Transverse colon (tissue), 4 donors: Measurements from ENCODE around the gene IFNL2. TPM values are rescaled to one million over a fixed set of nuclear protein-coding genes. Genes with fewer than 3 reads are reported as not detected.

ENCODE experiments used
- DNase-seq: peaks from one replicate; pipeline ENCODE4 v3.0.0-alpha.2; 2019
- H3K27ac ChIP-seq, 4 donors: fragments of 200-600 bp; sonication (generic); 2 replicates each; pipeline ENCODE4 v1.5.1; 2016 to 2018; ENCODE audit warnings: inconsistent platforms in 4 of 4
- H3K27me3 ChIP-seq: fragments of 200-600 bp; sonication (generic); 2 replicates; pipeline ENCODE4 v1.5.1; 2017; ENCODE audit warnings: inconsistent platforms
- H3K36me3 ChIP-seq, 4 donors: fragments of 200-600 bp; sonication (generic); 2 replicates each; pipeline ENCODE4 v1.5.1; 2017 to 2019; ENCODE audit warnings: inconsistent platforms in 4 of 4
- H3K4me1 ChIP-seq, 4 donors: fragments of 200-600 bp; sonication (generic); 2 replicates each; pipeline ENCODE4 v1.5.1; 2017 to 2020; ENCODE audit warnings: inconsistent platforms in 4 of 4
- H3K4me3 ChIP-seq, 4 donors: fragments of 200-600 bp; sonication (generic); 1 replicate in 1 of 4; 2 replicates in 3 of 4; pipeline versions ENCODE4 v1.5.1 to v1.6.1; 2017 to 2019; ENCODE audit warnings: inconsistent platforms in 4 of 4
- H3K9me3 ChIP-seq, 2 donors: fragments of 200-600 bp; sonication (generic); 2 replicates each; pipeline ENCODE4 v1.5.1; 2017 to 2019; ENCODE audit warnings: inconsistent platforms in 2 of 2
- EP300 ChIP-seq: sonication (generic); formaldehyde crosslinking; IDR thresholded peaks from one replicate; pipeline ENCODE4 v1.6.1; 2017; ENCODE audit warnings: antibody characterized with exemption, low read depth
- POLR2A ChIP-seq: fragments of 450-650 bp; IDR thresholded peaks from one replicate; pipeline ENCODE4 v1.6.1; 2016; ENCODE audit warnings: antibody characterized with exemption, mild to moderate bottlenecking, moderate library complexity
- POLR2AphosphoS5 ChIP-seq, 3 donors: sonication (generic); formaldehyde crosslinking; IDR thresholded peaks; one replicate each; pipeline ENCODE4 v1.6.1; 2016; ENCODE audit warnings: antibody characterized with exemption in 3 of 3
- WGBS, 2 donors: methylation state at CpG; one replicate each; pipeline ENCODE4 v1.1.5; 2018; ENCODE audit warnings: low coverage in 1 of 2; 5-methylcytosine and 5-hydroxymethylcytosine counted together
- in situ Hi-C, 4 donors: fragments of 200-750 bp; cut with MboI; loops; one replicate each; pipeline versions ENCODE4 v1.15.0 to v1.15.1; 2017; ENCODE audit warnings: low sequenced_read_pairs in 3 of 4, low pct_ligation_motif_present in 1 of 4, low pct_unique_long_range_greater_than_20kb in 1 of 4
- intact Hi-C: fragments of 100-400 bp; cut with DNase I; formaldehyde crosslinking; loops from one replicate; pipeline ENCODE4 v1.15.1; 2023; ENCODE audit warnings: low total_unique reads
- total RNA-seq, 4 donors: library from RNA; depleted of rRNA; stranded (reverse); fragments of >200 nt; gene quantifications; one replicate each; pipeline ENCODE4 v1.1.0, GENCODE V29; 2016
- TF ChIP-seq, protein P1 (sequence below), 5 experiments: fragments of 200-600 bp in 3 of 5; fragments of 450-650 bp in 2 of 5; sonication (generic) in 3 of 5; IDR thresholded peaks; 1 replicate in 2 of 5; 2 replicates in 3 of 5; pipeline ENCODE4 v1.5.1; 2016 to 2017; ENCODE audit warnings: antibody characterized with exemption in 5 of 5, inconsistent platforms in 3 of 5, mild to moderate bottlenecking in 2 of 5, moderate library complexity in 1 of 5

The IFNL2 gene
- total RNA-seq, 4 donors from 2014 or later: not detected

DNA sequence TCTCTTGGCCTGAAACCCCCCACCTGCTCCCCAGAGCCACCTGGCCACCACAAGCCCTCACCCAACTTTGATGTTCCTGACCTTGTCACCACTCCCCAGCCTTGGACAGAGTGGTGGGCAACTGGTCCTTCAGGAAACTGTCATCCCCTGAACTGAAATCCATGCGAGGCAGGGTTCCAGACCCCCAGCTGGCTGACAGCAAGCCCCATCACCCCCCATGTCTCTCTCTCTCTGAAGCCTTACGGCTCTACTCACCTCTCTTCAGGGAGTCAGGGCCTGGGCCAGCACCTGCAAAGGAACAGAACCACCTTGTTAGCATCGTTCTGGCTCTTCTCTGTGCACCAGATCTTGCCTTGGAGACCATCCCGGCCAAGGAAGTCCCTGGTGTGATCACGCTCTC is 49.9 kb downstream of the IFNL2 start:
- intact Hi-C loops: no loop called here
- DNase-seq: no peak
- peaks cover 0 to 8% (median 4%) of the 10 kb centered on the region in 4 donors for H3K4me1 ChIP-seq
- no peaks in the 10 kb centered on the region for H3K36me3 ChIP-seq
- H3K27me3 ChIP-seq: peaks cover 10% of the 10 kb centered on the region
- no peak overlapping the region for H3K4me3 ChIP-seq
- in situ Hi-C loops: no loop called here
- no peak overlapping the region for H3K27ac ChIP-seq
- WGBS, 2 donors: 96% methylated on average over 5 of the region's 5 CpGs; no CpG with 5 or more reads in 1 of the 2 donors
- H3K9me3 ChIP-seq: no peaks in the 10 kb centered on the region
- TF ChIP-seq POLR2A (no peak), POLR2AphosphoS5 (IDR thresholded peaks at IDR 0.05) (no peak), EP300 (no peak)
- TF ChIP-seq, protein P1, sequence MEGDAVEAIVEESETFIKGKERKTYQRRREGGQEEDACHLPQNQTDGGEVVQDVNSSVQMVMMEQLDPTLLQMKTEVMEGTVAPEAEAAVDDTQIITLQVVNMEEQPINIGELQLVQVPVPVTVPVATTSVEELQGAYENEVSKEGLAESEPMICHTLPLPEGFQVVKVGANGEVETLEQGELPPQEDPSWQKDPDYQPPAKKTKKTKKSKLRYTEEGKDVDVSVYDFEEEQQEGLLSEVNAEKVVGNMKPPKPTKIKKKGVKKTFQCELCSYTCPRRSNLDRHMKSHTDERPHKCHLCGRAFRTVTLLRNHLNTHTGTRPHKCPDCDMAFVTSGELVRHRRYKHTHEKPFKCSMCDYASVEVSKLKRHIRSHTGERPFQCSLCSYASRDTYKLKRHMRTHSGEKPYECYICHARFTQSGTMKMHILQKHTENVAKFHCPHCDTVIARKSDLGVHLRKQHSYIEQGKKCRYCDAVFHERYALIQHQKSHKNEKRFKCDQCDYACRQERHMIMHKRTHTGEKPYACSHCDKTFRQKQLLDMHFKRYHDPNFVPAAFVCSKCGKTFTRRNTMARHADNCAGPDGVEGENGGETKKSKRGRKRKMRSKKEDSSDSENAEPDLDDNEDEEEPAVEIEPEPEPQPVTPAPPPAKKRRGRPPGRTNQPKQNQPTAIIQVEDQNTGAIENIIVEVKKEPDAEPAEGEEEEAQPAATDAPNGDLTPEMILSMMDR (IDR thresholded peaks at IDR 0.05): no peak

DNA sequence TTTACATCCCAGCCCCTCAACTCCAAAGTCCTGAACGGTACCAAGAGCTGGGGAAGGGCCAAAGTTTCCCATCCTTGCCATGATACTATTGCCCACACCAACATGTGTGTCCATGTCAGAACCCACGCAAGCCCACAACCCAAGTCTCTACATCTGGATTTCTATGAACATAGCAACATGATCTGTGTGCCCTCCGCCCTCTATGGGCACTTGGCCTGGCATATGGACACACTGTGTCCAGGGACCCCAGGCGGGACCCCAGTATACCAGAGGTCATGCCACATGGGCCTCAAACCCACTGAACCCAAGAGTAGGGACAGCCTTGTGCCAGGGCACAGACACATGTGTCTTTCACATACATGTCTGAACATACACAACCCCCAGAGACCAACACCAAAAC is 50.5 kb downstream of the IFNL2 start:
- no peak overlapping the region for H3K4me3 ChIP-seq
- H3K9me3 ChIP-seq: no peaks in the 10 kb centered on the region
- TF ChIP-seq EP300: no peak
- no peak for TF ChIP-seq POLR2AphosphoS5 (IDR thresholded peaks at IDR 0.05)
- no peak for TF ChIP-seq POLR2A
- TF ChIP-seq, protein P1 (IDR thresholded peaks at IDR 0.05): no peak
- WGBS, 2 donors: 90 to 96% methylated on average over 2 to 4 of the region's 4 CpGs
- H3K27me3 ChIP-seq: peaks cover 10% of the 10 kb centered on the region
- H3K36me3 ChIP-seq: no peaks in the 10 kb centered on the region
- no peak overlapping the region for H3K27ac ChIP-seq
- DNase-seq: no peak
- intact Hi-C loops: no loop called here
- in situ Hi-C loops: no loop called here
- H3K4me1 ChIP-seq: peaks cover 0 to 8% (median 4%) of the 10 kb centered on the region in 4 donors

DNA sequence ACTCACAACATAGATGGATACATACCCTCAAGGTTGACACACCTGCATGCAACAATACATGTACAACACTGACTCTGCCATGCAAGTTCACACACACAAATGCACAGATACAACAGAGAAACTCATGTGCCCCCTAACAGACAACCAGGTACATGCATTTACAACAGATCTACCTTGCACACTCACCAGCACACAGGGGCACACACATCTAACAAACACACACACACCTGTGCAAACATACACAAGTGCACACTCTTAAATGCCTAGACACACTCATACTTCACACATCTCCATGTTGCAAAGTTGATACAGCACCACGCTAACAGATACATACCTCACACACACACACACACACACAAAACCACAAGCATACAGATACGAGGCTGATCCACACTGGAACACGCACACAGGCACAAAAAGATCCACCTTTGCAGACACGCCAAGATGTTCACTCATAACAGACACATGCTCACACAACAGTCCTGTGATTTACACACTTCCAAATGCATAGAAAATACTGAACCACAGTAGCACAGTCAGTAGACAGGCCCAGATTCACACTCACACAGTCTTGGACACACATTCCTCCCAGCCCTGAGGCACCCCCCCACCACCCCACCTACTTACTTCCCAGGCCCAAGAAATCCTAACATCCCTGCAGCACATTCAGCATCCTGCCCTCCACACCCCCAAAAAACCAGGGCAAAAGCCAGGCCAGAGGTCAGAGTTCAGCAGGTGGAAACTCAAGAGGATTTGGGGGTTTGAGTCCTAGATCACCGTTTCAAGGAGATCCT is 51.1 kb downstream of the IFNL2 start:
- no peaks in the 10 kb centered on the region for H3K36me3 ChIP-seq
- no peak overlapping the region for H3K4me3 ChIP-seq
- intact Hi-C loops: no loop called here
- TF ChIP-seq POLR2A (no peak), POLR2AphosphoS5 (IDR thresholded peaks at IDR 0.05) (no peak), EP300 (no peak)
- peaks cover 0 to 8% (median 4%) of the 10 kb centered on the region in 4 donors for H3K4me1 ChIP-seq
- in situ Hi-C loops: no loop called here
- H3K9me3 ChIP-seq: no peaks in the 10 kb centered on the region
- H3K27ac ChIP-seq: no peak overlapping the region
- 81% methylated on average over 5 of the region's 5 CpGs; no CpG with 5 or more reads in 1 of the 2 donors for WGBS, 2 donors
- no peak for DNase-seq
- peaks cover 10% of the 10 kb centered on the region for H3K27me3 ChIP-seq

Other genes with a start within 250 kb of the IFNL2 start
- gene FBXO27, start 235.8 kb upstream of the IFNL2 start, total RNA-seq: 1 to 10 TPM in 2 of 4 donors, under 1 TPM in 1, not detected in 1; 0.14 to 1.5 (median 1.1) TPM
- not detected for gene ACP7, start 184.0 kb upstream of the IFNL2 start, total RNA-seq
- 10 to 100 TPM; 43.8 to 96.1 (median 63.2) TPM for gene PAK4, start 142.6 kb upstream of the IFNL2 start, total RNA-seq
- gene NCCRP1, start 71.4 kb upstream of the IFNL2 start, total RNA-seq: 1 to 10 TPM in 2 of 4 donors, under 1 TPM in 1, not detected in 1; 0.14 to 3.0 (median 1.1) TPM
- not detected for gene SYCN, start 64.1 kb upstream of the IFNL2 start, total RNA-seq
- gene IFNL3, start 23.4 kb upstream of the IFNL2 start, total RNA-seq: not detected
- not detected for gene IFNL4, start 19.5 kb upstream of the IFNL2 start, total RNA-seq
- not detected for gene IFNL1, start 28.0 kb downstream of the IFNL2 start, total RNA-seq
- under 1 TPM in 2 of 4 donors, not detected in 2; 0.14 to 0.64 TPM for gene LRFN1, start 52.5 kb downstream of the IFNL2 start, total RNA-seq
- gene GMFG, start 67.6 kb downstream of the IFNL2 start, total RNA-seq: 10 to 100 TPM in 2 of 4 donors, 1 to 10 TPM in 1, not detected in 1; 7.6 to 18.7 (median 17.6) TPM
- 100 to 1,000 TPM in 1 of 4 donors, 10 to 100 TPM in 3; 60.7 to 102 (median 77.1) TPM for gene SAMD4B, start 74.0 kb downstream of the IFNL2 start, total RNA-seq
- gene PAF1, start 122.7 kb downstream of the IFNL2 start, total RNA-seq: 10 to 100 TPM; 37.8 to 71.2 (median 43.0) TPM
- gene MED29, start 123.0 kb downstream of the IFNL2 start, total RNA-seq: 10 to 100 TPM; 22.8 to 37.4 (median 27.8) TPM
- 100 to 1,000 TPM; 280 to 924 (median 309) TPM for gene ZFP36, start 138.5 kb downstream of the IFNL2 start, total RNA-seq
- gene PLEKHG2, start 144.3 kb downstream of the IFNL2 start, total RNA-seq: 10 to 100 TPM in 2 of 4 donors, 1 to 10 TPM in 2; 6.1 to 27.7 (median 11.9) TPM
- 1,000 to 10,000 TPM in 3 of 4 donors, 100 to 1,000 TPM in 1; 718 to 1,665 (median 1,335) TPM for gene RPS16, start 167.6 kb downstream of the IFNL2 start, total RNA-seq
- gene SUPT5H, start 177.2 kb downstream of the IFNL2 start, total RNA-seq: 100 to 1,000 TPM in 3 of 4 donors, 10 to 100 TPM in 1; 97.1 to 161 (median 125) TPM
- gene TIMM50, start 212.4 kb downstream of the IFNL2 start, total RNA-seq: 10 to 100 TPM; 21.7 to 54.0 (median 33.5) TPM
- gene DLL3, start 230.6 kb downstream of the IFNL2 start, total RNA-seq: not detected
- not detected for gene SELENOV, start 246.7 kb downstream of the IFNL2 start, total RNA-seq